Neural progenitor cell (in vitro differentiated cells): ENCODE data around the gene SSBP3. TPM values are rescaled to one million over a fixed set of nuclear protein-coding genes. Genes with fewer than 3 reads are reported as not detected.
A peak's percentile ranks its signal among the peaks of the same experiment; 100 is the strongest.
"Not testable (repeated sequence)": the region's sequence is repeated elsewhere in the genome, so short reads cannot be mapped to it uniquely, and the experiment has no call there.

Source experiments
- DNase-seq: peaks from one replicate; pipeline ENCODE4 v3.0.0-alpha.2; 2016; ENCODE audit warnings: low spot score
- H2AFZ ChIP-seq: fragments of 200-600 bp; sonication (generic); replicated peaks from 2 replicates; pipeline ENCODE4 v1.6.1; 2016; ENCODE audit warnings: antibody characterized with exemption
- H3F3A ChIP-seq: fragments of 200-600 bp; sonication (generic); 2 replicates; pipeline ENCODE4 v1.6.1; 2016; ENCODE audit warnings: antibody characterized with exemption, low read depth
- H3K27ac ChIP-seq: fragments of 200-600 bp; sonication (generic); 2 replicates; pipeline ENCODE4 v1.5.1; 2016; ENCODE audit warnings: mild to moderate bottlenecking
- H3K27me3 ChIP-seq: fragments of 200-600 bp; sonication (generic); 2 replicates; pipeline ENCODE4 v1.6.1; 2016; ENCODE audit warnings: mild to moderate bottlenecking, moderate library complexity
- H3K36me3 ChIP-seq: fragments of 200-600 bp; sonication (generic); 2 replicates; pipeline ENCODE4 v1.5.1; 2016
- H3K4me1 ChIP-seq: fragments of 200-600 bp; sonication (generic); 2 replicates; pipeline ENCODE4 v1.6.1; 2016; ENCODE audit warnings: mixed run types
- H3K4me2 ChIP-seq: fragments of 200-600 bp; sonication (generic); 2 replicates; pipeline ENCODE4 v1.6.1; 2016
- H3K4me3 ChIP-seq: fragments of 200-600 bp; sonication (generic); 2 replicates; pipeline ENCODE4 v1.5.1; 2016
- H3K79me2 ChIP-seq: fragments of 200-600 bp; sonication (generic); 2 replicates; pipeline ENCODE4 v1.6.1; 2016; ENCODE audit warnings: low read depth
- H3K9ac ChIP-seq: fragments of 200-600 bp; sonication (generic); 2 replicates; pipeline ENCODE4 v1.6.1; 2016
- H3K9me3 ChIP-seq: fragments of 200-600 bp; sonication (generic); 2 replicates; pipeline ENCODE4 v1.5.1; 2016; ENCODE audit warnings: low read depth
- H4K20me1 ChIP-seq: fragments of 200-600 bp; sonication (generic); 2 replicates; pipeline ENCODE4 v1.6.1; 2016; ENCODE audit warnings: low read depth
- H3K27ac Mint-ChIP-seq: 3 replicates; pipeline ENCODE4 v1.8.0; 2021; ENCODE audit warnings: mixed read lengths
- H3K27me3 Mint-ChIP-seq: 2 replicates; pipeline ENCODE4 v1.8.0; 2022; ENCODE audit warnings: low read depth, mild to moderate bottlenecking, inconsistent platforms, moderate library complexity, mixed read lengths; ENCODE audit not compliant: insufficient read depth
- H3K36me3 Mint-ChIP-seq: 3 replicates; pipeline ENCODE4 v1.8.0; 2021; ENCODE audit warnings: mixed read lengths
- H3K4me1 Mint-ChIP-seq: 3 replicates; pipeline ENCODE4 v1.8.0; 2021; ENCODE audit warnings: mixed read lengths
- H3K4me3 Mint-ChIP-seq: 3 replicates; pipeline ENCODE4 v1.8.0; 2021; ENCODE audit warnings: mild to moderate bottlenecking, moderate library complexity, mixed read lengths
- H3K9me3 Mint-ChIP-seq: 3 replicates; pipeline ENCODE4 v1.8.0; 2020; ENCODE audit warnings: mixed read lengths
- CTCF ChIP-seq: fragments of 200-600 bp; sonication (generic); IDR thresholded peaks from 2 replicates; pipeline ENCODE4 v1.5.1; 2017; ENCODE audit warnings: antibody characterized with exemption, mild to moderate bottlenecking
- EZH2 ChIP-seq: fragments of 200-600 bp; sonication (generic); IDR thresholded peaks from 2 replicates; pipeline ENCODE4 v1.6.1; 2017; ENCODE audit warnings: antibody characterized with exemption, mild to moderate bottlenecking, moderate library complexity
- EZH2phosphoT487 ChIP-seq: fragments of 200-600 bp; sonication (generic); IDR thresholded peaks from 2 replicates; pipeline ENCODE4 v1.6.1; 2017; ENCODE audit warnings: antibody characterized with exemption
- total RNA-seq: library from RNA; depleted of rRNA; stranded (reverse); fragments of >200 nt; gene quantifications from 2 replicates; pipeline ENCODE4 v1.2.3, GENCODE V29; 2015; ENCODE audit warnings: low replicate concordance

SSBP3 gene
- 53.0 and 86.1 TPM in 2 replicates for total RNA-seq

- peak within 1 kb of the TSS; percentile 100 for H3K27ac Mint-ChIP-seq
- Histone ChIP-seq H3K4me1 (peaks cover 54% of the 10 kb centered on the region), H3F3A (peaks cover 27% of the 10 kb centered on the region), H3K4me2 (peak within 1 kb of the TSS; percentile 98), H2AFZ (peak within 1 kb of the TSS; percentile 7), H3K9ac (peak within 1 kb of the TSS; percentile 64), H3K27ac (peak within 1 kb of the TSS; percentile 83), H3K36me3 (peaks cover 6% of the 10 kb centered on the region), H3K9me3 (no peaks in the 10 kb centered on the region), H3K79me2 (peaks cover 41% of the 10 kb centered on the region), H4K20me1 (peaks cover 40% of the 10 kb centered on the region), H3K27me3 (no peaks in the 10 kb centered on the region), H3K4me3 (peak within 1 kb of the TSS; percentile 97)
- H3K4me1 Mint-ChIP-seq: peaks cover 65% of the 10 kb centered on the region
- H3K9me3 Mint-ChIP-seq: no peaks in the 10 kb centered on the region
- TF ChIP-seq CTCF: peak; percentile 47
- no peak for TF ChIP-seq EZH2
- H3K36me3 Mint-ChIP-seq: peaks cover 25% of the 10 kb centered on the region
- DNase-seq: peak; percentile 98
- peaks cover 15% of the 10 kb centered on the region for H3K27me3 Mint-ChIP-seq
- peak within 1 kb of the TSS; percentile 94 for H3K4me3 Mint-ChIP-seq
Observed at GRCh38 chr1:54406339-54407153, at the start of gene SSBP3. Gene SSBP3, minus strand, starts transcription at chr1:54406394.

GRCh38 chr1:54453509-54453908, 47.3 kb upstream of the SSBP3 start:
- Histone ChIP-seq H3K4me1 (no peaks in the 10 kb centered on the region), H3K9ac (no peak overlapping the region), H3F3A (peaks cover 5% of the 10 kb centered on the region), H2AFZ (no peak overlapping the region), H4K20me1 (no peaks in the 10 kb centered on the region), H3K4me2 (no peak overlapping the region), H3K36me3 (no peaks in the 10 kb centered on the region), H3K4me3 (no peak overlapping the region), H3K27me3 (no peaks in the 10 kb centered on the region), H3K9me3 (no peaks in the 10 kb centered on the region), H3K79me2 (no peaks in the 10 kb centered on the region), H3K27ac (no peak overlapping the region)
- Mint-ChIP-seq H3K27ac (peak overlapping the region; percentile 81), H3K4me1 (peaks cover 15% of the 10 kb centered on the region), H3K9me3 (peaks cover 17% of the 10 kb centered on the region), H3K27me3 (peaks cover 10% of the 10 kb centered on the region), H3K4me3 (no peak overlapping the region), H3K36me3 (no peaks in the 10 kb centered on the region)
- DNase-seq: no peak
- TF ChIP-seq EZH2phosphoT487: no peak
- no peak for TF ChIP-seq EZH2
- no peak for TF ChIP-seq CTCF

- no peak overlapping the region for H3K4me3 Mint-ChIP-seq
- no peaks in the 10 kb centered on the region for H4K20me1 ChIP-seq
- peaks cover 13% of the 10 kb centered on the region for H3K4me1 Mint-ChIP-seq
- no peak overlapping the region for H3K4me2 ChIP-seq
- H3K27ac Mint-ChIP-seq: peak overlapping the region; percentile 57
- peaks cover 5% of the 10 kb centered on the region for H3F3A ChIP-seq
- no peaks in the 10 kb centered on the region for H3K27me3 ChIP-seq
- no peaks in the 10 kb centered on the region for H3K4me1 ChIP-seq
- H3K27ac ChIP-seq: no peak overlapping the region
- peaks cover 17% of the 10 kb centered on the region for H3K9me3 Mint-ChIP-seq
- no peak overlapping the region for H3K4me3 ChIP-seq
- no peak for TF ChIP-seq CTCF
- no peak for TF ChIP-seq EZH2
- no peak for TF ChIP-seq EZH2phosphoT487
- H3K27me3 Mint-ChIP-seq: peaks cover 8% of the 10 kb centered on the region
- H3K9ac ChIP-seq: no peak overlapping the region
- H3K79me2 ChIP-seq: no peaks in the 10 kb centered on the region
- H3K9me3 ChIP-seq: no peaks in the 10 kb centered on the region
- no peaks in the 10 kb centered on the region for H3K36me3 ChIP-seq
- no peak overlapping the region for H2AFZ ChIP-seq
- H3K36me3 Mint-ChIP-seq: no peaks in the 10 kb centered on the region
- no peak for DNase-seq
Observed at GRCh38 chr1:54453022-54453421, 46.8 kb upstream of the SSBP3 start.

- H3K27ac ChIP-seq, H3K27ac Mint-ChIP-seq, H3K79me2 ChIP-seq, H3K27me3 ChIP-seq, H3F3A ChIP-seq, H3K4me3 ChIP-seq, H3K36me3 Mint-ChIP-seq, H3K4me3 Mint-ChIP-seq, H3K4me2 ChIP-seq, H3K4me1 ChIP-seq, H2AFZ ChIP-seq, DNase-seq, H3K36me3 ChIP-seq, H3K9ac ChIP-seq, H4K20me1 ChIP-seq, H3K27me3 Mint-ChIP-seq, H3K9me3 ChIP-seq, H3K4me1 Mint-ChIP-seq: not testable (repeated sequence)
- peaks cover 33% of the 10 kb centered on the region for H3K9me3 Mint-ChIP-seq
Observed at GRCh38 chr1:54449431-54449830, 43.2 kb upstream of the SSBP3 start.

- not testable (repeated sequence) for H2AFZ ChIP-seq, H3K4me1 ChIP-seq, H3K27me3 ChIP-seq, H3F3A ChIP-seq, H3K27ac ChIP-seq, H3K27ac Mint-ChIP-seq, H3K36me3 Mint-ChIP-seq, DNase-seq, H3K27me3 Mint-ChIP-seq, H3K4me2 ChIP-seq, H3K9me3 ChIP-seq, H3K9ac ChIP-seq, H3K4me1 Mint-ChIP-seq, H3K79me2 ChIP-seq, H3K4me3 ChIP-seq, H3K4me3 Mint-ChIP-seq, H4K20me1 ChIP-seq, H3K36me3 ChIP-seq
- H3K9me3 Mint-ChIP-seq: peaks cover 33% of the 10 kb centered on the region
Observed at GRCh38 chr1:54448801-54449200, 42.6 kb upstream of the SSBP3 start.

GRCh38 chr1:54447081-54447480, 40.9 kb upstream of the SSBP3 start:
- H3K9ac ChIP-seq, H3K27ac Mint-ChIP-seq, H3F3A ChIP-seq, H3K27me3 ChIP-seq, H3K9me3 ChIP-seq, H3K4me1 Mint-ChIP-seq, H3K4me1 ChIP-seq, H3K4me2 ChIP-seq, H3K4me3 Mint-ChIP-seq, H3K4me3 ChIP-seq, H3K27me3 Mint-ChIP-seq, H3K79me2 ChIP-seq, H2AFZ ChIP-seq, H3K27ac ChIP-seq, H3K36me3 Mint-ChIP-seq, H3K36me3 ChIP-seq, DNase-seq, H4K20me1 ChIP-seq: not testable (repeated sequence)
- H3K9me3 Mint-ChIP-seq: peaks cover 31% of the 10 kb centered on the region
